Hematopoietic multipotent progenitor cell treated with erythropoietin and hydrocortisone succinate and interleukin-3 and kit ligand, for 4 days (in vitro differentiated cells): ENCODE results near the gene CHD2.
A peak's percentile ranks its signal among the peaks of the same experiment; 100 is the strongest.
"Not testable (repeated sequence)": the region's sequence is repeated elsewhere in the genome, so short reads cannot be mapped to it uniquely, and the experiment has no call there.

ENCODE experiments used
- DNase-seq: peaks from one replicate; pipeline ENCODE4 v3.0.0-alpha.2; 2015

CHD2 gene

DNA sequence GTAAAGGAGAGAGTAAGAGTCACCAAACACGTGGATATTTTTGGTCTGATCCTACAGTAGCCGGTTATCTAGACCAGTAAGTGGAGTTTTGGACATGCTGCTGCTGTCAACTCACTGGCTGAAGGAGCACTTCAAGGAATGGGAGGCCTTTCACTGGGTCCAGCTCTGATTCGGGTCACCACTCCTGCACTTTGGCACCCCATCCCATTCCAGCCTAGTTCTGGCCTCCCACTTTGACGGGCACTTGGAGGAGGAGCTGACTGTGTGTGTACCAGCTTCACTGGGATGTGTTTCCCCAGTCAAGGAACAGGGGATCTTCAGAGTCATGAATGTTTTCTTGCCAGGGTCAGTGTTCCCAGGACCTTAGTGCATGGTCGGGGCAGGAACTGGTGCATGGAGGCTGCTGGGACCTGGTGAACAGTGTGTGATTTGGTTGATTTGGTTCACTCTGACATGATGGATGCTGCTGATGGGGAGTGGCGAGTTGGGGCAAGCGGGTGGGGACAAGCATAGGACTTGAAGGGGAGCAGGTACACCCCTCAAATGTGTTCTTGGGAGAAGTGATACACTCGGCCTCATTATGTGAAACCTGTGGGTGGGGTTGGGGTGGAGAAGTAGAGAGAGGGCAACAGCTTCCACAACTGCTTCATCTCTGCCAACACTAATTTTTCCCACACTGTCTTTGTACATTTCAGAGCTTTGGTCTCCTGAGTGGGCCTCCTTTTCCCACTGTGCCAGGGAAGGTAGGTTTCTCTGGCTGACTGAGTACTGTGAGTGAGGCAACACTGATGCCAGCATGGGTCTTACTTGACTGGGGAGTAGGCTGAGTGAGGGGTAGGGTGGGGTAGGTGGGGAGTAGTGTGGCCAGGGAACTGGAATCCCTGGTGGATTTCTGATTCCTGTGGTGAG is 124.8 kb downstream of the CHD2 start:
- DNase-seq: no peak

DNA sequence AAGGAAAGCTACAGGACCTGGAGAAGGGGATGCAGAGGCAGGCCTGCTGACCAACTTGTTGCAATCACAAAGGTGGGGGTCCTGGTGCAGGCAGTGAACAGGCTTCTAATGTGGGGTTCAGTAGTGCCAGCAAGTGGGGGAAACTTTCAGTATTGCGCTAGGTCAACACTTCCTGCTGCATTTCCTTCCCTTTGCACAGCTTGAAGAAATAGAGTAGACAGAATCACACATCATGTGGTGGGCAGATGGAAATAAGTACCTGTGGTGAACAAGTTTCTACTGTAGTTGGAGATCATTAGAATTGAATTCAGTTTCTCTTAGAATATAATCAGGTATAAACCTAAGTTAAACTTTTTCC is 125.5 kb downstream of the CHD2 start:
- peak; percentile 31 for DNase-seq

DNA sequence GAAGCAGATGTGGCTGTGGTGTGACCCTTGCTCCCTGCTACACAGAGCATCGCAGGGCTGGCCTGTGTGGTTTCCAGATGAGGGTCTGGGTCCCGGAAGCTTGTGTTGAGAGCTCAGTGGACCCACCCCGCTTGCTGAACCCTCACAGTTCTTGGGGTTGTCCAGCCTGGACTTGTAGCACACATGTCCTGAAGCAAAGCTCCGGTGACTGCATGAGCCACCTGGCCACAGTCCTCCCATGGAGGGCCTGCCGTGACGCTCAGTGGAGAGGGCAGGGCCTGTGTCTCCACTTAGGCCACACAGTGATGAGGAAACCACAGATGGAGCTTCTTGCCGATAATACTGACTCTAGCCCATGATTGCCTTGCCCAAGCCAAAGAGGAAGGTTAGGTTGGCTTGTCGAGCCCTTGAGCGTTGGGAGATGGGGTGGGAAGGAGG is 126.3 kb downstream of the CHD2 start:
- DNase-seq: peak; percentile 70

DNA sequence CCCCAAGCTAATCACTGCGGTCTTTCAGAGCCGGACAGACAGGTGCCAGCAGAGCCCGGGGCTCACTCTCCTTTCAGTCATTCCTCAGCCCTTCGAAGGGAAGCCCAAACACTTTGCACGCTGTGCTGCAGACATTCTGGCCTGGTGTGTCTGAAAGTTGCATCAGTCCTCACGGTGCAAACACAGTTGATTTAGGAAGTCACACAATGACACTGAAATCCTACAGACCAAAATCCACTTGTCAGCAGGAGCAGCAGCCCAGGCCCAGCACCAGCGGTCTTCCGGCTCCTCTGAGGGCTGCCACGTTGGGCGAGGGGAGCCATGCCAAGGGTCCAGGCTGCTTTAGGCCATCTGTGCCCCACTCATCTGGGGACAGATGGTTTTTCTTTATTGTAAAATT is 127.3 kb downstream of the CHD2 start:
- peak; percentile 15 for DNase-seq

DNA sequence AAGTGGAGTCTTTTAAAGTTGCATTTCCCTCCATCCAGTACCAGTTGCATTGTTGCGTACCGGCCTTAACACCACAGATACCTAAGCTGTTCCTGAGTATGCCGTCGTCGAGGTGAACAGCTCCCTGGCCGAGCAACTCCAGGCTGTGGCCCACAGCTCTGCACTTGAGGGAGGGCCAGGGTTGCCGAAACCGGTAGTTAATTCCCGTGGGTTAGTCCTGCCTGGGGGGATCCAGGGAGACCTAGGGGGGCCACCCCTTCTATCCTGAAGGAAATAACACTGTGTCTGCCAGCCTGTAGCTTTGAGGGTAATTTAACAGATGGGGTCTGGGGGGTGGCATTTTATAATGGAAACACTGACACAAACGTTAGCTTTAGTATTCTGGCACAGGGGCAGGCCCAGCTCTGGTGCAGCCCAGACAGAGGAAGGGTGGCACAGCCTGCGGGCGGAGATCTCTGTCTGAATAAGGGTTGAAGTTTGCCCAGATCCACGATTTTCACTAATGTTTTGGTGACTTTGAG is 128.0 kb downstream of the CHD2 start:
- no peak for DNase-seq

DNA sequence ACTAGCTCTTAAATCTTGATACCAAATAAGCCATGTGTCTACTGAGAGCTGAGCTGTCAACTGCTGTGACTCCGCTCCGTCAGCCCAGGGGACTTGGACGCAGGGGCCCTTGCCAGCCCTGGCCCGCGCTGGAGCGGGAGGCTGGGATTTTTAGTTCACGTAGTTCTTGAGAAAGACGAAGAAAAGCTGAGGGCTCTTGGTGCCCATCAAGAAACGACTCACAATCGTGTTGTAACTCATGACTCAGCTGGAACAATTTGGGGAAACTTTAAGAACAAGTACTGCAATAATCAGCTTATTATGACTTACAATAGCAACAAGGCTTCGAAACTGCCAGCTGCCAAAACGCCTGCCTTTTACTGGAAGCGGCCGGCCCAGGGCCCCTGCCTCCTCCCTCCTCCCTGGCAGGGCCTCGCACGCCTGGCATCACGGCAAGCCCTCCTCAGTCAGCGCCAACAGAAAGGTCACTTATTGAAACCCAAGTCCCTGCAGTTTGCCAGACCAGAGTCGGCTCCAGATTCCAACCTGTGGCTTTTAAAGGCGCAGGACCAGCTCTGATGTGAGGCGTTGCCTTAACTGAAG is 128.6 kb downstream of the CHD2 start:
- DNase-seq: peak; percentile 62

DNA sequence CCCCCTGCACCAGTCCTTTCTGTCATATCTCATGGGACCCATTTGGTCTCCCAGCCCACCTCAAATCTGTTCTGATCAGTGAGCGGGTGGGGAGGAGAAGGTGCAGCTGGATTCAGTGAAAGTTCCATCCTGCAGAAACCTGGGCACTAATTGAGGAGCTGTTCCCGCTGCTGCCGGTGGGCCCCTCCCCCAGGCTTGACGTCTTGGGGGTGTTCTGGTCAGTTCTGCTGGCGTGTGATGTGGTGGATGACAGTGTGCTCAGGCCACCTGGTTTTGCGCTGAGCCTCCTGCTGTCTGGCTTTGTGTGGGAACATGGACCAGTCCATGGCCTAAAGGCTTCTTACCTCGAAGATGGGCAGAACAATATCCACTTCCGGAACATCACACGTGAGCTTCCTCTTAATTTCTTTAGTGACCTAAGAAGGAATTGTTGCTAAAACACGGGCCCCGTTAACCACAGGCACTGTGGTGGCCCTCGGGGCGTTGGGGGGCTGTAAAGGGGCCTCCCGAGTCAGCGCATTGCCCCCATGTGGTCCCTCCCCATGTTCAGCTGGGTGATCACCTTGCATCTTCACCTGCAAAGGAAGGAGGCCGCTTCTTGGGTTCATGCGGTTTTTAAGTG is 129.2 kb downstream of the CHD2 start:
- peak; percentile 41 for DNase-seq

DNA sequence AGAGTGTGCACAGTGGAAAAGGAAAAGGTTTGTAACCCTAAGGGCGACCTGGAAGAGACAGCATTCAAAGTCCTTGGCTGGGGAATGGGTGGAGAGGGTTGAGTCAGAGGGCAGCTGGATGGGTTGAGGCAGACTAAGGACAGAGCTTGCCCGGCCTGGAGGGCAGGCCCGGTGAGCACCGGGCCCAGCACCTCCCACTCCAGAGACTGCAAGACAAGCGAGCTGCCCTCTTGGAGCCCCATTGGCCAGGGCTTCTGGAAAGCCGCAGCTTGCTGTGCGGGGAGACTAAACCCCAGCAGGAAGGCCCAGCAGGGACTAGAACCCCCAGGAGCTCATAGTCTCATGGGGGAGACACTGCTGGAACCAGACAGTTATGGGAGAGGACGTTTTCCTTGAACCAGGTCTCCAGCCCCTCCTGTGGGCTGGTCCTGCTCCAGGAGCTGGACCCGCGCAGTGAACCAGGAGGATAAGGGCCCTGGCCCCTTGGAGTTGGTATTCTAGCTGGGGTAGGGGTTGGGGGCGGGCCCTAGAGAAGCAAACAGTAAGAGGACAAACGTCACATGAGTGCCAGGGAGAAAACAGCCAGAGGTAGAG is 129.8 kb downstream of the CHD2 start:
- DNase-seq: no peak

DNA sequence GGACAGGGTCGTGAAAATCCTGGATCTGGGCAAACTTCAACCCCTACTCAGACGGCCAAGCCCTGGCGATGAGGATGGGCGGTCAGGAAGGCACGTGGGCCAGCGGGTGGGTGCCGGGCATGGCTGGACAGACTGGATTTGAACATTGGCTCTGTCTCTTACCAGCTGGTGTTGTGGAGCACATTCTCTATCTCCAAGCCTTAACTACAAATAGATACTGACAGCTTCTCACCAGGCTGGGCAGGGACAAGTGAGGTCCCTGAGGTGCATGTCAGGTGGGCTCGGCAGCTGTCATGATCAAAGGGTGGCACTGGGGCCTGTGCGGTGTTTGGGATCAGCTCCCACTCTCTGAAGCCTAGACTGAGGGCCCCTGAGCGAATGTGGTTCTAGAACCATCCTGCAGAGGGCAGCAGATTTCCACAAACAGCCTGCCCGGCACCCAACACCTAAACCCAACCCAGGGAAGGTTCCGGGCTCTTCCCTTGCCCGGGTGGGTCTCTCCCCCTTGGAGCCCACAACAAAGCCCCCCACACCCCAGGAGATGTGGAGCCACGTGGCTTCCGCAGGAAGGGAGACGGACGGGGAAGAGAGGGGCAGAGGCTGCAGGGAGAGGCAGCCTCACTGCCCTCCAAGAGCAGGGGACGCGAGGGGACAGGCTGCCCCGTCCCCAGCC is 130.4 kb downstream of the CHD2 start:
- peak; percentile 80 for DNase-seq

DNA sequence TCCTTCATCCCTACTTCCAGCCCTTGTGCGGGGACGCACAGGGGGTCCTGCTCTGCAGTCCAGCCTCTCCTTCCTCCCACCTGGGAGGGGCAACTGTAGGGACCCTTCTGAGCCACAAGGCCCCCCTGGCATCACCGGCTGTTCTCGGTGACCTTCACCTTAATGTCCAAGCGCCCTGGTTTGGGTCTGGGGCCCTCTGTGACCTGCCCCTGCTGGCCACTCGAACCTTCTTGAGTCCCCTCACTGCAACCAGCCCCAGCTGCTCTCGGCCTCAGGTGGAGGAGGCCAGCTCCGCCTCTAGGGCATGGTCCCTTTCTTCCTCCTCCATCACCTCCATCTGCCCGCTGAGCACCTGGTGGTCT is 131.0 kb downstream of the CHD2 start:
- no peak for DNase-seq

DNA sequence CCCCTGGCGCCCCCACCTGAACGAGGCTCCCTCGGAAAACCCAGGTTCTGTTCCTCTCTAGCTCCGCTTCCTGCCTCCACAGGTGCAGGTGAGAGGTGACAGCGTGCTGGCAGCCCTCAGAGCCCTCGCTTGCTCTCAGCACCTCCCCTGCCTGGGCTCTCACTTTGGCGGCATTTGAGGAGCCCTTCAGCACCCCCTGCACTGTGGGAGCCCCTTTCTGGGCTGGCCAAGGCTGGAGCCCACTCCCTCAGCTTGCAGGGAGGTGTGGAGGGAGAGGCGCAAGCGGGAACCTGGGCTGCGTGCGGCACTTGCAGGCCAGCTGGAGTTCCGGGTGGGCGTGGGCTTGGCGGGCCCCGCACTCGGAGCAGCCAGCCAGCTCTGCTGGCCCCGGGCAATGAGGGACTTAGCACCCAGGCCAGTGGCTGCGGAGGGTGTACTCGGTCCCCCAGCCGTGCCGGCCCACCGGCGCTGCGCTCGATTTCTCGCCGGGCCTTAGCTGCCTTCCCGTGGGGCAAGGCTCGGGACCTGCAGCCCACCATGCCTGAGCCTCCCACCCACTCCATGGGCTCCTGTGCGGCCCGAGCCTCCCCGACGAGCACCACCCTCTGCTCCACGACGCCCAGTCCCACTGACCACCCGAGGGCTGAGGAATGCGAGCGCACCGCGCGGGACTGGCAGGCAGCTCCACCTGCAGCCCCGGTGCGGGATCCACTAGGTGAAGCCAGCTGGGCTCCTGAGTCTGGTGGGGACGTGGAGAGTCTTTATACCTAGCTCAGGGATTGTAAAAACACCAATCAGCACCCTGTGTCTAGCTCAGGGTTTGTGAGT is 131.6 kb downstream of the CHD2 start:
- not testable (repeated sequence) for DNase-seq

DNA sequence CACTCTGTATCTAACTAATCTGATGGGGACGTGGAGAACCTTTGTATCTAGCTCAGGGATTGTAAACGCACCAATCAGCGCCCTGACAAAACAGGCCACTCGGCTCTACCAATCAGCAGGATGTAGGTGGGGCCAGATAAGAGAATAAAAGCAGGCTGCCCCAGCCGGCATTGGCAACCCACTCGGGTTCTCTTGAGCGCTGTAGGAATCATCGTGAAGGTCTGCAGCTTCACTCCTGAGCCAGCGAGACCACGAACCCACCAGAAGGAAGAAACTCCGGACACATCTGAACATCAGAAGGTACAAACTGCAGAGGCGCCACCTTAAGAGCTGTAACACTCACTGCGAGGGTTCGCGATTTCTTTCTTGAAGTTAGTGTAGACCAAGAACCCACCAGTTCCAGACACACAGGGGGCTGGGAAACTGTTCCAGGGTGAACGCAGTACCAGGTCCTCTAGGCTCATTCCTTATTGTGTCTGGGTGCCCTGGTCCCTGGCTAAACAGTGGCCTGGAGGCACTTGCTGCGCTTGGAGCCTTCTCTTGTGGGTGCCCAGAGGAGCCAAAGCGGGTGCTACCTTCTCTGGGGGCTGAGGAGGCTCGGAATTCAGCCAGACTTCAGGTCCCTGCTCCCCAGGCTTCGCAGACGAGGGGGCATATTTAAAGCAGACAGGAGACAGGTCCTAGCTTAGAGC is 132.5 kb downstream of the CHD2 start:
- not testable (repeated sequence) for DNase-seq

DNA sequence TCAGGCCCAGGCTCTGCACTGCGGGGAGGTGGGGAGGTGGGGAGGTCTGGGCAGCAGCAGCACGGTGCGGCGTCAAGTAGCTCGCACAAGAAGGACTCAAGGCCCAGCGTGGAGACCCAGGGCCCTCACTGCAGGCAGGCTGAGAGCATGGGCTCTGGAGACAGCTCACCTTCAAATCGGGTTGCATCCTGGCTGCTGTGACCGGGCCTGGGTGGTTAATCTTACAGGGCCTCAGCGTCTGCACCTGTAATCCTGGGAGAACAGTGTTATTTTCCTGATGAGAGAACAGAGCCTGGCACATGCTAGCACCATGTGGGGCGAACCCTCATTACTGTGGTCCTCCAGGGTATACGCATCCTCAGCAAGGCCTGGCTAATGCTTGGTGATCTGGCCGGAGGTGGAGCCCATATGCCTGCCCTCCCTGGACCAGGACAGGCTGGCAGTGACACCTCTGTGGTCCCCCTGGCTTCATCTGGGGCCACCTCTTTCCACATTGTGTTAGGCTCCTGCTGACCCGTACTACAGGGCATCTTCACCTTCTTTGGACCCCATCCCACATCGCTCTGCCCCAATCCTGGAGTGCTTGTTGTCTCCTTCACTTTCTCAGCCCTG is 133.4 kb downstream of the CHD2 start:
- no peak for DNase-seq

DNA sequence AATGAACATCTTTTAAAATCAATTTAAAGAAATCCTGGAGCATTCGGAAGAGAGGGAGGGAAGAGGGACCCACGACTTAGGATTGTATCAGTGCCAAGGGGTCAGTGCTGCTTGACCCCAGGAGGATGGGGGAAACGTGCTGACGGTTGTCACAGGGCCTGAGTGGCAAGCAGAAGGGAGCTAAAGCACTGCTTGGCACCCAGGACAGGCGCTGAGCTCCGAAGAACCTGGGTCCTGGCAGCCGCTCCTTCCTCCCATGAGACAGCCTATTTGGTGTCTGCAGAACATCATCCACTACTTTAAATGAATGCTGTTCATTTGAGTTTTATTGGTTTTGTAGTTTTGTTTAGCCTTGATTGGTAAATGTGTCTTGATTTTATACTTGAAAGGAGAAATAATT is 134.4 kb downstream of the CHD2 start:
- no peak for DNase-seq

DNA sequence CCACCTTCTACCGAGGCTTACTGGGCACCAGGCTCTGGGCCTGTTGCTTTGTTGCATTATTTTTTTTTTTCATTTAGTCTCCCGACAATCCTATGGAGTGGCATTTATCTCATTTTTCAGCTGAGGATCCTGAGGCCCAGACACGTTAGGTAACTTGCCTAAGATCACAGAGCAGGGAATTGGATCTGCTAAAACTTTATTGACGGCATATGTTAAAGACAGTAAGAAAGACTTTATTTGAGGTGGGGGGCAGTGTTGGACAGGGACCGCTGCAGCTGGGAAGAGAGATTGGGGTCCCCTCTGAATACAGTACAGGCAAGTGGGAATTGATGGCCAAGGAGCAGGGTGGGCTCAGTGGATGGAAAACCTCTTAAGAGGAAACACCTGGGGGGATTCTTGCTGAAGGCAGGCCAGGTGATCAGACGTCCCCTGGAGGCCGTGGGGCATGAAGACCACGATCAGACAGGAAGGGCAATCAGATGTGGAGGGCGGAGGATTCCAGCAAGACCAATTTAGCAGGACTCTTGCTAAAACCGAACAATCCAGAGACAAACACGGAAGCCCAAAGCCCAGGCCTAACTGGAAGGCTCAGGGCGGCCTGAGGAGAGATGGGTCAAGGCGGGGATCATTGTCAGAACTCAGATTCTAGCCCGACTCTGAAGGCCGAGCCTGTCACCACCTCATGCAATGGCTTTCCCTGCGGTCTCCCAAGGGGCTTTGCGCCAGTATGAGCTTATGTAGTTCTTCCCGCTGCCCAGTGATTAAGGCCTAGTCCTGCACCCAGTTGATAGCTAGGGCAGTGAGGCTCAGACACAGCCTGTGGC is 135.2 kb downstream of the CHD2 start:
- no peak for DNase-seq

DNA sequence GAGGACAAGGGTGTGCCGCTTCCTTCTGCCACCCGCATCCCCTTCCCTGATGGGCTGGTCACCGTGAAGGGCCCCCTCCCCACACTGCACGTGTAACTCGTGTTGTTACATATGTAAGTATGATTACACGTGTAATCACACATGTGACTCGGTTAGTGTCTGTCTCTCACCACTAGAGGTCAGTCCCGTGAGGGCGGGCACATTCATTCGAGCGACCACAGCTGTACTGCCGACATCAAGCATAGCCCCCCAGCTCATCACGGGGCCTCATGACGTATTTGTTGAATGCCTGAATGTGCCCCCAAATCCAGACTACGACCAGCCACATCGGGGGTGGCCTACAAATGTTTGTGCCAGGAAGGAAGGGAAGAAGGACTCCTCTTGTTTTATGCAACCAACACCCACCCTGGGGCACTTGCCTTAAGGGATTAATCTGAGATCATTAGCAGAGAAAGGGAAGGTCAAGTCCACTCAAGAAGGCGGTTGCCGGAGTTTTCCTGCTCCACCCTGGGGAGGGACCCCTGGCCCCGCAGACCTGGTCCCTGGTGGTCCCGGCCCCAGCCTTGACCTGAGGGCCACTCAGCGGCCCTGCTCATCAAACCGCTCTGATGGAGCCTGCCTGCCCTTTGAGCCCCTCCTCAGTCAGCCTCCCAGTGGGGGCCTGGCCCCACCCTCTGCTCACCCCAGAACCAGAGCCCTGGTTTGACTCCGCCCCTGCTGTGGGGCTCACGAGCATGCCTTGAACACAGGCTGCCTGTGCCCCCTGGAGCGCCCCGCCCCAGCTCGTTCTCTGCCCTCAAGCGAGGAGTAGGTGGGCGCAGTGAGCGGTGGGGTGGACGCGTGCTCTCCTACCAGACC is 136.1 kb downstream of the CHD2 start:
- DNase-seq: peak; percentile 84

DNA sequence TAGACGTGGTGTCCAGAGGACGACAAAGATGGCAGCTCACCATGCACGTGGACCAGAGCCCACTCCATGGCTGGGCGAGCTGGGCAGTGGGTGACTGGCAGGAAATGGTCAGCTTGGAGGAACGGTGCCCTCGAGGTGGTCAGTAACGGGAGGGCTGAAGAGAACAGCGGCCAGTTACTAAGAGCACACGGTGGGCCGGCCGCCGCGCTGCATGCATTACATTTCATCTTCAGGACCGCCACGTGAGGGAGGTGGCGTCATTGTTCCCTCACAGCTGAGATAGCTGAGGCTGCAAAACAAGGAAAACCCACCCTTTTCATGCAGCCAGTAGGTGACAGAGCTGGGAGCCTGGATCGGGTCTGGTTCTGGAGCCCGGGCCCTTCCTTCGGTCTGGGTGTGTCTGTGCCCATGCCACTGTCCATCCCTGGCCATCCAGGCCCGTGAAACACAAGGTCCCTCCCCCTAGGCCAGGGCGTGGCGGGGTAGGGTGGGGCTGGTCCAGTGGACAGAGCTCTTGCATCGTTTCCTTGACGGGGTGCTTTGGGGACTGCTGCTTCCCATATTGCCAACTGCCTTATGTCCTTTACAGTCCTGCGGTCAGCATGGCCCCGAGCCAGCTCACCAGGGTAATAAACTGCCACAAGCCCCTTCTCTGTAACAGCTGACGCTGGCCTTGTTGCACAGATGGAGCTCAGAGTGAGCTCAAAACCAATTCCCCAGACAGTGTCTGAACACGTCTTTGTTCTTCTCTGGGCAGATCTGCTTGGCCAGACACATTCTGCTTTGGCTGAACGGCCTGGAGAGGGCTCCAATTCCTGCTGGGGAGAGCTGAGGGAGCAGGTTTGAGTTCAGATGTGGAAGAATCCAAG is 137.1 kb downstream of the CHD2 start:
- DNase-seq: peak; percentile 45
